Measurements from ENCODE around the gene POLR3GL. TPM values are rescaled to one million over a fixed set of nuclear protein-coding genes. Genes with fewer than 3 reads are reported as not detected.

The POLR3GL gene
- total and polyA plus RNA-seq, 2 experiments from 2014 or later, result 3.1 to 9.5 TPM

DNA sequence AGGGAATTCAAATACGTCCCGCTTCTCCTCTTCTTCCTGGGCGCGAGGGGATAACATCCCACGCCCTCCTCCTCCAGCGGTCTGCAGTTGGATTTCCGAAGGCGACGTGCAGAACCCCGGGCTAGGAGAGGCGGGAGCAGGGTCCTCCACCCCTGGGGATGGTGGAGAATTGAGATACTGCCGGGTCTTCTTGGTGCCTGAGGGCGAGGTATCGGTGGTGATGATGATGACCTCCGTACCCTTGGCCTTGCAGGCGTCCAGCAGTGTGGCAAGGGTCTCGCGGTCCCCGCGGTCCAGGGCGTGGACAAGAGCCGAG lies 3.4 kb upstream of the POLR3GL start (continued):
- TF ChIP-seq, protein P1, sequence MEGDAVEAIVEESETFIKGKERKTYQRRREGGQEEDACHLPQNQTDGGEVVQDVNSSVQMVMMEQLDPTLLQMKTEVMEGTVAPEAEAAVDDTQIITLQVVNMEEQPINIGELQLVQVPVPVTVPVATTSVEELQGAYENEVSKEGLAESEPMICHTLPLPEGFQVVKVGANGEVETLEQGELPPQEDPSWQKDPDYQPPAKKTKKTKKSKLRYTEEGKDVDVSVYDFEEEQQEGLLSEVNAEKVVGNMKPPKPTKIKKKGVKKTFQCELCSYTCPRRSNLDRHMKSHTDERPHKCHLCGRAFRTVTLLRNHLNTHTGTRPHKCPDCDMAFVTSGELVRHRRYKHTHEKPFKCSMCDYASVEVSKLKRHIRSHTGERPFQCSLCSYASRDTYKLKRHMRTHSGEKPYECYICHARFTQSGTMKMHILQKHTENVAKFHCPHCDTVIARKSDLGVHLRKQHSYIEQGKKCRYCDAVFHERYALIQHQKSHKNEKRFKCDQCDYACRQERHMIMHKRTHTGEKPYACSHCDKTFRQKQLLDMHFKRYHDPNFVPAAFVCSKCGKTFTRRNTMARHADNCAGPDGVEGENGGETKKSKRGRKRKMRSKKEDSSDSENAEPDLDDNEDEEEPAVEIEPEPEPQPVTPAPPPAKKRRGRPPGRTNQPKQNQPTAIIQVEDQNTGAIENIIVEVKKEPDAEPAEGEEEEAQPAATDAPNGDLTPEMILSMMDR (conservative IDR thresholded peaks at IDR 0.05; ENCODE audit: low read depth in 2 of 2), result no peak
- TF ChIP-seq, protein P2, sequence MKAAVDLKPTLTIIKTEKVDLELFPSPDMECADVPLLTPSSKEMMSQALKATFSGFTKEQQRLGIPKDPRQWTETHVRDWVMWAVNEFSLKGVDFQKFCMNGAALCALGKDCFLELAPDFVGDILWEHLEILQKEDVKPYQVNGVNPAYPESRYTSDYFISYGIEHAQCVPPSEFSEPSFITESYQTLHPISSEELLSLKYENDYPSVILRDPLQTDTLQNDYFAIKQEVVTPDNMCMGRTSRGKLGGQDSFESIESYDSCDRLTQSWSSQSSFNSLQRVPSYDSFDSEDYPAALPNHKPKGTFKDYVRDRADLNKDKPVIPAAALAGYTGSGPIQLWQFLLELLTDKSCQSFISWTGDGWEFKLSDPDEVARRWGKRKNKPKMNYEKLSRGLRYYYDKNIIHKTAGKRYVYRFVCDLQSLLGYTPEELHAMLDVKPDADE (IDR thresholded peaks at IDR 0.05), result no peak

GRCh38 chr1:145961425-145962156 lies 2.9 kb upstream of the POLR3GL start:
- H3K79me2 ChIP-seq (replicated peaks; ENCODE audit: insufficient read depth), result no peaks in the 10 kb centered on the region
- peaks cover 68% of the 10 kb centered on the region for H3K27me3 ChIP-seq (ENCODE audit: insufficient read depth)
- no peak overlapping the region for H3K27ac ChIP-seq (ENCODE audit: low read depth)
- peak overlapping the region; percentile 93 for H2AFZ ChIP-seq
- H3K9me2 ChIP-seq (ENCODE audit: insufficient read depth), result no peaks in the 10 kb centered on the region
- no peaks in the 10 kb centered on the region for H4K20me1 ChIP-seq (replicated peaks; ENCODE audit: insufficient read depth)
- Mint-ChIP-seq H3K4me1 (peaks cover 33% of the 10 kb centered on the region), H3K27ac (no peak overlapping the region), H3K36me3 (ENCODE audit: low read depth) (no peaks in the 10 kb centered on the region; the same call in 2 of the 3 replicates), H3K4me3 (peak overlapping the region; percentile 95), H3K9me3 (peaks cover 2% of the 10 kb centered on the region; the same call in 2 of the 3 replicates), H3K27me3 (ENCODE audit: insufficient read depth, low read depth, poor library complexity) (peaks cover 71% of the 10 kb centered on the region)
- peak overlapping the region; percentile 90 for H3K4me3 ChIP-seq
- H3K4me1 ChIP-seq (ENCODE audit: insufficient read depth), result peaks cover 33% of the 10 kb centered on the region
- peaks cover 4% of the 10 kb centered on the region; the same call in 1 of the 2 replicates for H3F3A ChIP-seq (replicated peaks; ENCODE audit: low read depth)
- peak; percentile 6 for ATAC-seq
- no peaks in the 10 kb centered on the region for H3K36me3 ChIP-seq (ENCODE audit: insufficient read depth)
- peak overlapping the region; percentile 93 for H3K4me2 ChIP-seq
- DNase-seq (ENCODE audit: low spot score), result peak; percentile 54
- TF ChIP-seq, protein P1 (conservative IDR thresholded peaks at IDR 0.05; ENCODE audit: low read depth in 2 of 2), result no peak
- TF ChIP-seq, protein P3, sequence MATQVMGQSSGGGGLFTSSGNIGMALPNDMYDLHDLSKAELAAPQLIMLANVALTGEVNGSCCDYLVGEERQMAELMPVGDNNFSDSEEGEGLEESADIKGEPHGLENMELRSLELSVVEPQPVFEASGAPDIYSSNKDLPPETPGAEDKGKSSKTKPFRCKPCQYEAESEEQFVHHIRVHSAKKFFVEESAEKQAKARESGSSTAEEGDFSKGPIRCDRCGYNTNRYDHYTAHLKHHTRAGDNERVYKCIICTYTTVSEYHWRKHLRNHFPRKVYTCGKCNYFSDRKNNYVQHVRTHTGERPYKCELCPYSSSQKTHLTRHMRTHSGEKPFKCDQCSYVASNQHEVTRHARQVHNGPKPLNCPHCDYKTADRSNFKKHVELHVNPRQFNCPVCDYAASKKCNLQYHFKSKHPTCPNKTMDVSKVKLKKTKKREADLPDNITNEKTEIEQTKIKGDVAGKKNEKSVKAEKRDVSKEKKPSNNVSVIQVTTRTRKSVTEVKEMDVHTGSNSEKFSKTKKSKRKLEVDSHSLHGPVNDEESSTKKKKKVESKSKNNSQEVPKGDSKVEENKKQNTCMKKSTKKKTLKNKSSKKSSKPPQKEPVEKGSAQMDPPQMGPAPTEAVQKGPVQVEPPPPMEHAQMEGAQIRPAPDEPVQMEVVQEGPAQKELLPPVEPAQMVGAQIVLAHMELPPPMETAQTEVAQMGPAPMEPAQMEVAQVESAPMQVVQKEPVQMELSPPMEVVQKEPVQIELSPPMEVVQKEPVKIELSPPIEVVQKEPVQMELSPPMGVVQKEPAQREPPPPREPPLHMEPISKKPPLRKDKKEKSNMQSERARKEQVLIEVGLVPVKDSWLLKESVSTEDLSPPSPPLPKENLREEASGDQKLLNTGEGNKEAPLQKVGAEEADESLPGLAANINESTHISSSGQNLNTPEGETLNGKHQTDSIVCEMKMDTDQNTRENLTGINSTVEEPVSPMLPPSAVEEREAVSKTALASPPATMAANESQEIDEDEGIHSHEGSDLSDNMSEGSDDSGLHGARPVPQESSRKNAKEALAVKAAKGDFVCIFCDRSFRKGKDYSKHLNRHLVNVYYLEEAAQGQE (IDR thresholded peaks at IDR 0.05; ENCODE audit: unreplicated experiment), result no peak
- TF ChIP-seq JUNB (IDR thresholded peaks at IDR 0.05; ENCODE audit: unreplicated experiment) (no peak), STAT1 (IDR thresholded peaks at IDR 0.05; ENCODE audit: unreplicated experiment) (no peak), NANOG (IDR thresholded peaks at IDR 0.05; ENCODE audit: borderline replicate concordance) (no peak), CREB1 (CRISPR knock-in tag; IDR thresholded peaks at IDR 0.05; ENCODE audit: low read depth) (no peak), ZNF462 (CRISPR knock-in tag; IDR thresholded peaks at IDR 0.05) (no peak), EZH2phosphoT487 (IDR thresholded peaks at IDR 0.05; ENCODE audit: unreplicated experiment) (peak; percentile 55)
